H9 (cell line): Measurements from ENCODE around the gene PPHLN1. TPM values are rescaled to one million over a fixed set of nuclear protein-coding genes. Genes with fewer than 3 reads are reported as not detected.

Experiments used
- DNase-seq: peaks from one replicate; pipeline ENCODE4 v3.0.0-alpha.2; 2017
- H2AFZ ChIP-seq: one replicate; pipeline ENCODE4 v1.6.1; 2013; ENCODE audit warnings: mild to moderate bottlenecking, low read length, control low read depth, moderate library complexity
- H2AK5ac ChIP-seq: 2 replicates; pipeline ENCODE4 v1.6.1; 2013; ENCODE audit warnings: low read length, control low read depth, mixed read lengths; ENCODE audit not compliant: insufficient read length
- H2BK120ac ChIP-seq: one replicate; pipeline ENCODE4 v1.6.1; 2013; ENCODE audit warnings: low read depth, mild to moderate bottlenecking, low read length, control low read depth, inconsistent platforms; ENCODE audit not compliant: poor library complexity, severe bottlenecking
- H2BK12ac ChIP-seq: 2 replicates; pipeline ENCODE4 v1.6.1; 2013; ENCODE audit warnings: low read length, control low read depth, mixed read lengths, low read depth; ENCODE audit not compliant: insufficient read length
- H2BK15ac ChIP-seq: 2 replicates; pipeline ENCODE4 v1.6.1; 2013; ENCODE audit warnings: low read depth, low read length, control low read depth
- H2BK20ac ChIP-seq: one replicate; pipeline ENCODE4 v1.6.1; 2013; ENCODE audit warnings: low read depth, mild to moderate bottlenecking, low read length, control low read depth, inconsistent platforms; ENCODE audit not compliant: poor library complexity, severe bottlenecking
- H2BK5ac ChIP-seq: 2 replicates; pipeline ENCODE4 v1.6.1; 2013; ENCODE audit warnings: low read length, control low read depth, mixed read lengths; ENCODE audit not compliant: insufficient read length
- H3K14ac ChIP-seq: 2 replicates; pipeline ENCODE4 v1.6.1; 2013; ENCODE audit warnings: low read length, control low read depth; ENCODE audit not compliant: insufficient read depth
- H3K18ac ChIP-seq: 2 replicates; pipeline ENCODE4 v1.6.1; 2013; ENCODE audit warnings: low read depth, mild to moderate bottlenecking, mixed read lengths, low read length, control low read depth; ENCODE audit not compliant: insufficient read length
- H3K23ac ChIP-seq: 2 replicates; pipeline ENCODE4 v1.6.1; 2013; ENCODE audit warnings: low read length, control low read depth, mixed read lengths, low read depth; ENCODE audit not compliant: insufficient read length
- H3K23me2 ChIP-seq: 2 replicates; pipeline ENCODE4 v1.6.1; 2013; ENCODE audit warnings: low read depth, mild to moderate bottlenecking, mixed read lengths, low read length, control low read depth; ENCODE audit not compliant: insufficient read length, poor library complexity, severe bottlenecking
- H3K27ac ChIP-seq: 2 replicates; pipeline ENCODE4 v1.5.1; 2013; ENCODE audit warnings: low read length, control low read depth, mixed read lengths, low read depth; ENCODE audit not compliant: insufficient read length
- H3K27me3 ChIP-seq: 2 replicates; pipeline ENCODE4 v1.6.1; 2013; ENCODE audit warnings: low read length, control low read depth, inconsistent platforms; ENCODE audit not compliant: insufficient read depth
- H3K4ac ChIP-seq: 2 replicates; pipeline ENCODE4 v1.6.1; 2013; ENCODE audit warnings: low read depth, mild to moderate bottlenecking, control low read depth, inconsistent platforms, low read length, moderate library complexity
- H3K4me1 ChIP-seq: 2 replicates; pipeline ENCODE4 v1.6.1; 2013; ENCODE audit warnings: low read length, control low read depth, inconsistent platforms; ENCODE audit not compliant: insufficient read depth
- H3K4me2 ChIP-seq: 2 replicates; pipeline ENCODE4 v1.6.1; 2013; ENCODE audit warnings: low read length, control low read depth, mixed read lengths; ENCODE audit not compliant: insufficient read length, insufficient read depth
- H3K56ac ChIP-seq: 2 replicates; pipeline ENCODE4 v1.6.1; 2013; ENCODE audit warnings: low read depth, mild to moderate bottlenecking, mixed read lengths, low read length, control low read depth; ENCODE audit not compliant: insufficient read length
- H3K79me1 ChIP-seq: 2 replicates; pipeline ENCODE4 v1.6.1; 2013; ENCODE audit warnings: low read depth, mild to moderate bottlenecking, moderate library complexity, low read length, control low read depth, inconsistent platforms; ENCODE audit not compliant: insufficient read depth, poor library complexity, severe bottlenecking
- H3K79me2 ChIP-seq: 2 replicates; pipeline ENCODE4 v1.6.1; 2013; ENCODE audit warnings: low read length, control low read depth, inconsistent platforms; ENCODE audit not compliant: insufficient read depth
- H3K9ac ChIP-seq: 2 replicates; pipeline ENCODE4 v1.6.1; 2013; ENCODE audit warnings: low read length, control low read depth, mixed read lengths; ENCODE audit not compliant: insufficient read length; ENCODE audit errors: extremely low read depth
- H3K9me3 ChIP-seq: one replicate; pipeline ENCODE4 v1.6.1; 2013; ENCODE audit warnings: low read depth, low read length, inconsistent platforms; ENCODE audit not compliant: control insufficient read depth
- H3T11ph ChIP-seq: one replicate; pipeline ENCODE4 v1.6.1; 2013; ENCODE audit warnings: mild to moderate bottlenecking, low read length, control low read depth, inconsistent platforms
- H4K20me1 ChIP-seq: one replicate; pipeline ENCODE4 v1.6.1; 2013; ENCODE audit not compliant: control insufficient read depth, insufficient read length, insufficient read depth
- H4K5ac ChIP-seq: 2 replicates; pipeline ENCODE4 v1.6.1; 2013; ENCODE audit warnings: low read depth, mild to moderate bottlenecking, mixed read lengths, low read length, control low read depth; ENCODE audit not compliant: insufficient read length
- H4K8ac ChIP-seq: replicated peaks from 2 replicates; pipeline ENCODE4 v1.6.1; 2013; ENCODE audit warnings: low read length, control low read depth, mixed read lengths, low read depth; ENCODE audit not compliant: insufficient read length
- H4K91ac ChIP-seq: 2 replicates; pipeline ENCODE4 v1.6.1; 2013; ENCODE audit warnings: low read depth, mild to moderate bottlenecking, moderate library complexity, mixed read lengths, low read length, control low read depth; ENCODE audit not compliant: insufficient read length
- H3K27ac Mint-ChIP-seq, 3 experiments: 2 replicates in 2 of 3; 3 replicates in 1 of 3; pipeline ENCODE4 v1.8.0; 2020 to 2021; ENCODE audit warnings: mixed read lengths in 3 of 3, mild to moderate bottlenecking in 1 of 3, moderate library complexity in 1 of 3
- H3K27me3 Mint-ChIP-seq: 2 replicates; pipeline ENCODE4 v1.8.0; 2021; ENCODE audit warnings: low read depth, mild to moderate bottlenecking, moderate library complexity, mixed read lengths
- H3K36me3 Mint-ChIP-seq, 3 experiments: 2 replicates in 2 of 3; 3 replicates in 1 of 3; pipeline ENCODE4 v1.8.0; 2020 to 2021; ENCODE audit warnings: low read depth in 3 of 3, mixed read lengths in 3 of 3; ENCODE audit not compliant: insufficient read depth in 1 of 3
- H3K4me1 Mint-ChIP-seq, 2 experiments: 2 replicates each; pipeline ENCODE4 v1.8.0; 2020; ENCODE audit warnings: mixed read lengths in 2 of 2
- H3K4me3 Mint-ChIP-seq, 2 experiments: 2 replicates in 1 of 2; 3 replicates in 1 of 2; pipeline ENCODE4 v1.8.0; 2020 to 2021; ENCODE audit warnings: mild to moderate bottlenecking in 2 of 2, mixed read lengths in 2 of 2, moderate library complexity in 1 of 2
- H3K9me3 Mint-ChIP-seq, 2 experiments: 2 replicates in 1 of 2; 3 replicates in 1 of 2; pipeline ENCODE4 v1.8.0; 2020; ENCODE audit warnings: mild to moderate bottlenecking in 2 of 2, mixed read lengths in 2 of 2, moderate library complexity in 1 of 2
- CTCF ChIP-seq: fragments of 200-600 bp; sonication (generic); conservative IDR thresholded peaks from 3 replicates; pipeline ENCODE4 v1.8.0; 2021; ENCODE audit warnings: antibody characterized with exemption, mild to moderate bottlenecking
- WGBS: extraction: QIAGEN DNeasy Blood & Tissue Kit; methylation state at CpG from one replicate; pipeline ENCODE4 v1.1.7; 2013; ENCODE audit warnings: missing lambda C conversion rate, low lambda C conversion rate, mixed read lengths; ENCODE audit not compliant: insufficient read length; ENCODE audit errors: extremely low coverage; 5-methylcytosine and 5-hydroxymethylcytosine counted together
- total RNA-seq: library from RNA; stranded (reverse); gene quantifications from 2 replicates; pipeline ENCODE4 v1.2.1, GENCODE V29; 2021

The PPHLN1 gene
- total RNA-seq, 1 experiment from 2014 or later: 66.2 TPM

- Mint-ChIP-seq H3K4me1 (peaks cover 49 to 51% of the 10 kb centered on the region in 2 experiments), H3K9me3 (peaks cover 4 to 8% of the 10 kb centered on the region in 2 experiments; a peak in 4 of 5 replicates), H3K4me3 (no peak overlapping the region), H3K27me3 (no peaks in the 10 kb centered on the region), H3K27ac (no peak overlapping the region), H3K36me3 (peaks cover 37 to 56% (median 54%) of the 10 kb centered on the region in 3 experiments)
- Histone ChIP-seq H3K27ac (no peak overlapping the region), H3K56ac (no peak overlapping the region), H2BK120ac (no peak overlapping the region), H2BK15ac (no peak overlapping the region), H4K8ac (no peak overlapping the region), H3T11ph (no peak overlapping the region), H3K27me3 (no peaks in the 10 kb centered on the region), H3K9ac (no peak overlapping the region), H3K4me1 (peaks cover 9% of the 10 kb centered on the region), H3K18ac (no peak overlapping the region), H2BK12ac (no peak overlapping the region), H3K23me2 (no peaks in the 10 kb centered on the region), H3K4ac (no peak overlapping the region), H4K5ac (no peak overlapping the region), H2AK5ac (no peak overlapping the region), H2BK20ac (no peak overlapping the region), H3K23ac (no peak overlapping the region), H3K4me2 (no peak overlapping the region), H3K79me2 (no peaks in the 10 kb centered on the region), H3K79me1 (no peaks in the 10 kb centered on the region), H4K91ac (no peak overlapping the region), H2AFZ (no peak overlapping the region), H2BK5ac (no peak overlapping the region), H3K9me3 (no peaks in the 10 kb centered on the region), H4K20me1 (no peaks in the 10 kb centered on the region), H3K14ac (no peak overlapping the region)
- no peak for DNase-seq
- TF ChIP-seq CTCF: no peak
- no CpG with 5 or more reads among the region's 3 CpGs for WGBS
Measured at GRCh38 chr12:42447371-42447786, 121.4 kb downstream of the PPHLN1 start.
